ENCODE results near the gene MINPP1.

MINPP1 gene

DNA sequence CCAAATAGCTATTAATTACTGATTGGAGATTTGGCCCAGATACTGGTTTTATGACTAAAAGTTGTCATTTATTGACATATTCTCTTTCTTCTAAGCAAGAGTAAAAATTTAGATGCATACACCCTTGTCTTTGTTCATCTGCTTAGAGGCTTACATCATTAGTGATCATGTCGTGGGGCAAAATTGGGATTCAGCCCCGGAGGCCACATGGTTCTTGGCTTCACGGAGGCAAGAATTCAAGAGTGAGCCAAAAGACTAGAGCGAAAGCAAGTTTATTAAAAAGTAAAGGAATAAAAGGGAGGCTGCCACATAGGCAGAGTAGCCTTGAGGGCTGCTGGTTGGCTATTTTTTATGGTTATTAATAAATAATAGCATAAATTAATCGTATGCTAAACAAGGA, 41.1 kb downstream of the MINPP1 start:
- Histone ChIP-seq H3K4me1 (ENCODE audit: low read length) (peaks cover 34% of the 10 kb centered on the region), H2AFZ (ENCODE audit: low read length) (no peak overlapping the region), H3K4me3 (ENCODE audit: low read length) (no peak overlapping the region), H3K9me3 (replicated peaks; ENCODE audit: insufficient read depth, low read length) (no peaks in the 10 kb centered on the region), H3K4me2 (ENCODE audit: low read depth, low read length) (peak overlapping the region; percentile 26; the same call in 1 of the 2 replicates), H3K79me2 (ENCODE audit: low read length) (peaks cover 21% of the 10 kb centered on the region), H4K20me1 (ENCODE audit: insufficient read depth, low read length) (no peaks in the 10 kb centered on the region), H3F3A (ENCODE audit: insufficient read depth, low read length) (no peaks in the 10 kb centered on the region), H3K27me3 (replicated peaks; ENCODE audit: insufficient read depth, low read length) (no peaks in the 10 kb centered on the region), H3K27ac (ENCODE audit: low read length) (no peak overlapping the region; the same call in 1 of the 2 replicates), H3K9ac (ENCODE audit: low read length) (no peak overlapping the region), H3K36me3 (replicated peaks; ENCODE audit: insufficient read depth, low read length) (0 out of 2 replicates have a peak, but pooled peaks cover 7% of the 10 kb centered on the region), H3K9me2 (replicated peaks; ENCODE audit: insufficient read depth, low read length) (no peaks in the 10 kb centered on the region)
- TF ChIP-seq EZH2 (optimal IDR thresholded peaks at IDR 0.05; ENCODE audit: low read depth, low read length) = no peak
- TF ChIP-seq EZH2phosphoT487 (IDR thresholded peaks at IDR 0.05; ENCODE audit: low read length) = no peak
- no peak for TF ChIP-seq CTCF (IDR thresholded peaks at IDR 0.05; ENCODE audit: low read length)
- no peak for DNase-seq

GRCh38 chr10:87546210-87546609, 41.5 kb downstream of the MINPP1 start:
- Histone ChIP-seq H3K4me3 (ENCODE audit: low read length) (no peak overlapping the region), H3K9ac (ENCODE audit: low read length) (no peak overlapping the region), H4K20me1 (ENCODE audit: insufficient read depth, low read length) (no peaks in the 10 kb centered on the region), H3K4me1 (ENCODE audit: low read length) (peaks cover 30% of the 10 kb centered on the region), H3K79me2 (ENCODE audit: low read length) (peaks cover 20% of the 10 kb centered on the region), H3K27ac (ENCODE audit: low read length) (peak overlapping the region; percentile 26; the same call in 1 of the 2 replicates), H3K27me3 (replicated peaks; ENCODE audit: insufficient read depth, low read length) (no peaks in the 10 kb centered on the region), H2AFZ (ENCODE audit: low read length) (no peak overlapping the region), H3K4me2 (ENCODE audit: low read depth, low read length) (peak overlapping the region; percentile 26; the same call in 1 of the 2 replicates), H3F3A (ENCODE audit: insufficient read depth, low read length) (no peaks in the 10 kb centered on the region), H3K9me3 (replicated peaks; ENCODE audit: insufficient read depth, low read length) (no peaks in the 10 kb centered on the region), H3K36me3 (replicated peaks; ENCODE audit: insufficient read depth, low read length) (0 out of 2 replicates have a peak, but pooled peaks cover 7% of the 10 kb centered on the region), H3K9me2 (replicated peaks; ENCODE audit: insufficient read depth, low read length) (no peaks in the 10 kb centered on the region)
- DNase-seq = peak; percentile 77
- TF ChIP-seq CTCF (IDR thresholded peaks at IDR 0.05; ENCODE audit: low read length) = no peak
- no peak for TF ChIP-seq EZH2 (optimal IDR thresholded peaks at IDR 0.05; ENCODE audit: low read depth, low read length)
- no peak for TF ChIP-seq EZH2phosphoT487 (IDR thresholded peaks at IDR 0.05; ENCODE audit: low read length)

DNA sequence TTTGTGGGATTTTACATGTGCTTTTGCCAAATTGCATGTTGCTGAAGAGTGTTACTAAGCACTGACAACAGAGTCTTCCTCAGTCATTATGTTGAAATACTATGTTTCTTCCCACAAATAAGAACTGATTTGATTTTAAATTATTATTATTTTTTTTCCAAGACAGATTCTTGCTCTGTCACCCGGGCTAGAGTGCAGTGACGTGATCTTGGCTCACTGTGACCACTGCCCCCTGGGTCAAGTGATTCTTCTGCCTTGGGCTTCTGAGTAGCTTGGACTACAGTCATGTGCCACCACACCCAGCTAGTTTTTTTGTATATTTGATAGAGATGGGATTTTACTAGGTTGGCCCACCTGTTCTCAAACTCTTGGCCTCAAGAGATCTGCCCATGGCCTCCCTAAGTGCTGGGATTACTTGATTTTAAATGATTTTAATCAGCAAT, 42.3 kb downstream of the MINPP1 start:
- Histone ChIP-seq H3K9ac (ENCODE audit: low read length) (no peak overlapping the region), H3K36me3 (replicated peaks; ENCODE audit: insufficient read depth, low read length) (0 out of 2 replicates have a peak, but pooled peaks cover 7% of the 10 kb centered on the region), H3K4me2 (ENCODE audit: low read depth, low read length) (no peak overlapping the region), H3K9me2 (replicated peaks; ENCODE audit: insufficient read depth, low read length) (no peaks in the 10 kb centered on the region), H3K27me3 (replicated peaks; ENCODE audit: insufficient read depth, low read length) (no peaks in the 10 kb centered on the region), H4K20me1 (ENCODE audit: insufficient read depth, low read length) (no peaks in the 10 kb centered on the region), H3K79me2 (ENCODE audit: low read length) (peaks cover 14% of the 10 kb centered on the region), H3K27ac (ENCODE audit: low read length) (no peak overlapping the region), H3K4me3 (ENCODE audit: low read length) (no peak overlapping the region), H3K9me3 (replicated peaks; ENCODE audit: insufficient read depth, low read length) (no peaks in the 10 kb centered on the region), H3K4me1 (ENCODE audit: low read length) (peaks cover 27% of the 10 kb centered on the region), H2AFZ (ENCODE audit: low read length) (no peak overlapping the region), H3F3A (ENCODE audit: insufficient read depth, low read length) (no peaks in the 10 kb centered on the region)
- TF ChIP-seq CTCF (IDR thresholded peaks at IDR 0.05; ENCODE audit: low read length) (no peak), EZH2 (optimal IDR thresholded peaks at IDR 0.05; ENCODE audit: low read depth, low read length) (no peak), EZH2phosphoT487 (IDR thresholded peaks at IDR 0.05; ENCODE audit: low read length) (no peak)
- no peak for DNase-seq

Measured in MM.1S (cell line).